H1 (cell line): ENCODE measurements around the gene STRN. TPM values are rescaled to one million over a fixed set of nuclear protein-coding genes. Genes with fewer than 3 reads are reported as not detected.

ENCODE experiments used
- CTCF ChIA-PET: fragments of 300-600 bp; sonication (Branson Sonifier 250); formaldehyde crosslinking; loops from one replicate; lab custom pipeline; 2021; ENCODE audit not compliant: partially characterized antibody; lab: Charles Lee
- POLR2A ChIA-PET: fragments of 300-600 bp; sonication (Branson Sonifier 250); formaldehyde crosslinking; loops from one replicate; lab custom pipeline; 2021; ENCODE audit warnings: inconsistent platforms; ENCODE audit not compliant: partially characterized antibody; lab: Charles Lee
- DNase-seq, 2 experiments: peaks; one replicate each; pipeline versions ENCODE4 v3.0.0 to v3.0.0-alpha.2; 2010 to 2022; ENCODE audit warnings: low spot score in 2 of 2, low read depth in 1 of 2, mixed read lengths in 1 of 2
- FAIRE-seq: peaks from 2 replicates; lab custom pipeline; 2011; peaks lifted over from hg19 to GRCh38; lab: Jason Lieb, UNC
- H2AFZ ChIP-seq: 2 replicates; pipeline ENCODE4 v1.8.1; 2012; ENCODE audit warnings: low read length, inconsistent platforms
- H2AK5ac ChIP-seq: 2 replicates; pipeline ENCODE4 v1.6.1; 2013; ENCODE audit warnings: low read depth, low read length
- H2BK120ac ChIP-seq: replicated peaks from 2 replicates; pipeline ENCODE3; 2013; ENCODE audit warnings: low read depth, low read length, inconsistent platforms
- H2BK12ac ChIP-seq: 2 replicates; pipeline ENCODE4 v1.6.1; 2013; ENCODE audit warnings: low read depth, low read length
- H2BK15ac ChIP-seq: 2 replicates; pipeline ENCODE4 v1.6.1; 2013; ENCODE audit warnings: low read length
- H2BK20ac ChIP-seq: 2 replicates; pipeline ENCODE4 v1.6.1; 2013; ENCODE audit warnings: low read length
- H2BK5ac ChIP-seq: 2 replicates; pipeline ENCODE4 v1.6.1; 2013; ENCODE audit warnings: low read depth, low read length
- H3K14ac ChIP-seq: 2 replicates; pipeline ENCODE4 v1.6.1; 2013; ENCODE audit warnings: inconsistent platforms; ENCODE audit not compliant: insufficient read length
- H3K18ac ChIP-seq: 2 replicates; pipeline ENCODE4 v1.6.1; 2013; ENCODE audit warnings: low read length; ENCODE audit errors: extremely low read depth
- H3K23ac ChIP-seq: 2 replicates; pipeline ENCODE4 v1.6.1; 2013; ENCODE audit warnings: inconsistent platforms; ENCODE audit not compliant: insufficient read length
- H3K23me2 ChIP-seq: 2 replicates; pipeline ENCODE4 v1.6.1; 2013; ENCODE audit warnings: low read depth, low read length
- H3K27ac ChIP-seq: 2 replicates; pipeline ENCODE4 v1.6.1; 2011; ENCODE audit warnings: low read depth, low read length, inconsistent platforms
- H3K27me3 ChIP-seq, 4 experiments: replicated peaks in 1 of 4; 1 replicate in 1 of 4; 2 replicates in 3 of 4; pipeline versions ENCODE4 v1.6.1 to v1.8.1; 2011 to 2013; ENCODE audit warnings: low read length in 3 of 4, mild to moderate bottlenecking in 3 of 4, inconsistent platforms in 2 of 4, mixed read lengths in 2 of 4, moderate library complexity in 1 of 4; ENCODE audit not compliant: control insufficient read depth in 3 of 4, insufficient read depth in 3 of 4; ENCODE audit errors: extremely low read depth in 1 of 4
- H3K36me3 ChIP-seq, 4 experiments: 2 replicates each; pipeline versions ENCODE4 v1.6.1 to v1.8.1; 2011 to 2013; ENCODE audit warnings: mild to moderate bottlenecking in 4 of 4, low read length in 3 of 4, moderate library complexity in 2 of 4, control low read depth in 1 of 4, inconsistent platforms in 1 of 4; ENCODE audit not compliant: insufficient read depth in 4 of 4, control insufficient read depth in 2 of 4
- H3K4ac ChIP-seq: replicated peaks from 2 replicates; pipeline ENCODE3; 2013; ENCODE audit warnings: low read length, low read depth, mixed read lengths, inconsistent platforms; ENCODE audit not compliant: insufficient read length
- H3K4me1 ChIP-seq, 4 experiments: replicated peaks in 1 of 4; 1 replicate in 1 of 4; 2 replicates in 3 of 4; pipeline versions ENCODE4 v1.6.1 to v1.8.1; 2011 to 2013; ENCODE audit warnings: low read length in 3 of 4, inconsistent platforms in 2 of 4, mixed read lengths in 1 of 4; ENCODE audit not compliant: insufficient read depth in 4 of 4, control insufficient read depth in 3 of 4
- H3K4me2 ChIP-seq, 2 experiments: 2 replicates each; pipeline versions ENCODE4 v1.6.1 to v1.8.1; 2011 to 2013; ENCODE audit warnings: low read depth in 2 of 2, low read length in 2 of 2, control low read depth in 1 of 2, inconsistent platforms in 1 of 2, mild to moderate bottlenecking in 1 of 2; ENCODE audit not compliant: insufficient read depth in 1 of 2
- H3K4me3 ChIP-seq, 4 experiments: fragments of 200-600, 300-600 bp in 1 of 4; sonication (generic), shearing (Covaris generic), sonication (Bioruptor Twin) in 1 of 4; 2 replicates each; pipeline versions ENCODE4 v1.5.1 to v1.8.1; 2011 to 2016; ENCODE audit warnings: low read length in 4 of 4, low read depth in 3 of 4, control low read depth in 2 of 4, inconsistent platforms in 2 of 4, mild to moderate bottlenecking in 2 of 4, mixed read lengths in 1 of 4, moderate library complexity in 1 of 4; ENCODE audit not compliant: insufficient read depth in 2 of 4; ENCODE audit errors: extremely low read depth in 1 of 4
- H3K56ac ChIP-seq: replicated peaks from 2 replicates; pipeline ENCODE3; 2013; ENCODE audit warnings: low read depth, mild to moderate bottlenecking, mixed read lengths, low read length, inconsistent platforms; ENCODE audit not compliant: insufficient read length
- H3K79me1 ChIP-seq: 2 replicates; pipeline ENCODE4 v1.6.1; 2013; ENCODE audit warnings: low read depth, low read length, control low read depth
- H3K79me2 ChIP-seq, 2 experiments: 2 replicates each; pipeline versions ENCODE4 v1.6.1 to v1.8.1; 2012 to 2013; ENCODE audit warnings: low read length in 2 of 2, mild to moderate bottlenecking in 2 of 2, inconsistent platforms in 1 of 2; ENCODE audit not compliant: insufficient read depth in 2 of 2, control insufficient read depth in 1 of 2
- H3K9ac ChIP-seq, 4 experiments: replicated peaks in 1 of 4; 1 replicate in 1 of 4; 2 replicates in 3 of 4; pipeline versions ENCODE4 v1.6.1 to v1.8.1; 2011 to 2013; ENCODE audit warnings: low read depth in 3 of 4, low read length in 3 of 4, control low read depth in 2 of 4, mild to moderate bottlenecking in 2 of 4, moderate library complexity in 2 of 4, inconsistent platforms in 1 of 4; ENCODE audit errors: extremely low read depth in 1 of 4
- H3K9me3 ChIP-seq, 2 experiments: 2 replicates each; pipeline versions ENCODE4 v1.6.1 to v1.8.1; 2012 to 2013; ENCODE audit warnings: mild to moderate bottlenecking in 2 of 2, moderate library complexity in 2 of 2, control low read depth in 1 of 2, inconsistent platforms in 1 of 2, low read depth in 1 of 2, low read length in 1 of 2, mixed read lengths in 1 of 2; ENCODE audit not compliant: insufficient read depth in 2 of 2
- H4K20me1 ChIP-seq, 2 experiments: replicated peaks in 1 of 2; 2 replicates each; pipeline versions ENCODE3 to v1.8.1; 2011 to 2013; ENCODE audit warnings: inconsistent platforms in 2 of 2, low read length in 2 of 2, mild to moderate bottlenecking in 1 of 2; ENCODE audit not compliant: insufficient read depth in 2 of 2, control insufficient read depth in 1 of 2
- H4K5ac ChIP-seq: 2 replicates; pipeline ENCODE4 v1.6.1; 2013; ENCODE audit warnings: low read length, low read depth, mixed read lengths, inconsistent platforms; ENCODE audit not compliant: insufficient read length
- H4K8ac ChIP-seq: 2 replicates; pipeline ENCODE4 v1.8.0; 2013; ENCODE audit warnings: mild to moderate bottlenecking, moderate library complexity, low read length, inconsistent platforms; ENCODE audit not compliant: insufficient read depth; ENCODE audit errors: extremely low read depth
- H4K91ac ChIP-seq: replicated peaks from 2 replicates; pipeline ENCODE3; 2013; ENCODE audit warnings: low read length, mixed read lengths, inconsistent platforms; ENCODE audit not compliant: insufficient read length
- ATF2 ChIP-seq: IDR thresholded peaks from 2 replicates; pipeline ENCODE4 v1.6.1; 2012; ENCODE audit warnings: low read length, inconsistent platforms
- BCL11A ChIP-seq, 2 experiments: IDR thresholded peaks; one replicate each; pipeline ENCODE4 v1.6.1; 2011; ENCODE audit warnings: low read depth in 2 of 2, low read length in 2 of 2, mild to moderate bottlenecking in 2 of 2
- BRCA1 ChIP-seq: IDR thresholded peaks from 2 replicates; pipeline ENCODE4 v1.6.1; 2012; ENCODE audit warnings: low read depth, low read length, improper control_type of control experiment
- CREB1 ChIP-seq: IDR thresholded peaks from 2 replicates; pipeline ENCODE4 v1.6.1; 2012; ENCODE audit warnings: inconsistent platforms
- EGR1 ChIP-seq: IDR thresholded peaks from 2 replicates; pipeline ENCODE4 v1.6.1; 2011; ENCODE audit warnings: low read depth, low read length, borderline replicate concordance
- EP300 ChIP-seq, 2 experiments: IDR thresholded peaks; 1 replicate in 1 of 2; 2 replicates in 1 of 2; pipeline ENCODE4 v1.6.1; 2011 to 2012; ENCODE audit warnings: low read depth in 2 of 2, low read length in 2 of 2, mild to moderate bottlenecking in 2 of 2, borderline replicate concordance in 1 of 2, inconsistent platforms in 1 of 2, moderate library complexity in 1 of 2
- EZH2 ChIP-seq: fragments of 200-600 bp; sonication (generic); IDR thresholded peaks from 2 replicates; pipeline ENCODE4 v1.7.1; 2012; ENCODE audit warnings: low read depth, mild to moderate bottlenecking, moderate library complexity, low read length, inconsistent platforms; ENCODE audit not compliant: severe bottlenecking
- FOSL1 ChIP-seq: IDR thresholded peaks from 2 replicates; pipeline ENCODE4 v1.6.1; 2011; ENCODE audit warnings: mild to moderate bottlenecking, low read depth, low read length, moderate library complexity; ENCODE audit not compliant: insufficient read depth
- HDAC6 ChIP-seq: IDR thresholded peaks from one replicate; pipeline ENCODE4 v1.7.1; 2012; ENCODE audit warnings: low read depth, mild to moderate bottlenecking, inconsistent platforms, low read length, moderate library complexity
- POLR2A ChIP-seq, 2 experiments: IDR thresholded peaks; 1 replicate in 1 of 2; 2 replicates in 1 of 2; pipeline ENCODE4 v1.6.1; 2011; ENCODE audit warnings: low read depth in 2 of 2, low read length in 2 of 2, mild to moderate bottlenecking in 2 of 2; ENCODE audit errors: control extremely low read depth in 1 of 2
- RBBP5 ChIP-seq: IDR thresholded peaks from 2 replicates; pipeline ENCODE4 v1.7.1; 2012; ENCODE audit warnings: low read depth, mild to moderate bottlenecking, inconsistent platforms, low read length, moderate library complexity, borderline replicate concordance
- SP1 ChIP-seq: IDR thresholded peaks from 2 replicates; pipeline ENCODE4 v1.6.1; 2011; ENCODE audit warnings: low read depth, low read length
- SP4 ChIP-seq: IDR thresholded peaks from 2 replicates; pipeline ENCODE4 v1.6.1; 2012; ENCODE audit warnings: low read length, inconsistent platforms
- TAF1 ChIP-seq: IDR thresholded peaks from 2 replicates; pipeline ENCODE4 v1.6.1; 2011; ENCODE audit warnings: mild to moderate bottlenecking, low read depth, low read length
- YY1 ChIP-seq: IDR thresholded peaks from 2 replicates; pipeline ENCODE4 v1.6.1; 2011; ENCODE audit warnings: low read depth, mild to moderate bottlenecking, low read length
- WGBS, 2 experiments: shearing (Covaris generic) in 1 of 2; methylation state at CpG; one replicate each; pipeline versions ENCODE4 v1.1.6 to v1.1.7; 2013 to 2015; ENCODE audit warnings: low lambda C conversion rate in 2 of 2, mixed read lengths in 2 of 2, inconsistent platforms in 1 of 2, low coverage in 1 of 2, missing lambda C conversion rate in 1 of 2; ENCODE audit not compliant: insufficient replicate concordance in 2 of 2, insufficient coverage in 1 of 2, insufficient read length in 1 of 2; ENCODE audit errors: extremely low coverage in 1 of 2, missing lambda C conversion rate in 1 of 2; 5-methylcytosine and 5-hydroxymethylcytosine counted together
- polyA plus RNA-seq, 7 experiments: library from polyadenylated mRNA; depleted of rRNA in 3 of 7; stranded (reverse) in 5 of 7; unstranded in 2 of 7; fragments of >200 nt in 5 of 7; fragments of 200-250 nt in 2 of 7; gene quantifications; 1 replicate in 5 of 7; 2 replicates in 1 of 7; 4 replicates in 1 of 7; pipeline versions ENCODE4 v1.2.1 to v1.2.3, GENCODE V29; 2011 to 2013; ENCODE audit warnings: missing spikeins in 2 of 7, mixed read lengths in 2 of 7
- total RNA-seq: library from RNA; stranded (reverse); fragmentation: NEBNext Ultra II Directional; extraction: Animal tissue kit (Norgen Biotek cat#: 25700); gene quantifications from 2 replicates; pipeline ENCODE4 v1.2.1, GENCODE V29; 2021

The STRN gene
- total and polyA plus RNA-seq, 2 of the 8 experiments (the other 6 are each of a cell fraction or from before 2014, with no cell fraction given), result 8.3 to 47.0 TPM

- Histone ChIP-seq H3K36me3 (peaks cover 0 to 27% (median 10%) of the 10 kb centered on the region in 4 experiments; a peak in 6 of 8 replicates), H4K91ac (no peak overlapping the region), H4K20me1 (no peaks in the 10 kb centered on the region), H3K9ac (no peak overlapping the region), H4K8ac (no peak overlapping the region), H2BK15ac (no peak overlapping the region), H4K5ac (no peak overlapping the region), H3K27me3 (no peaks in the 10 kb centered on the region), H3K56ac (no peak overlapping the region), H2AFZ (no peak overlapping the region), H3K4me1 (no peaks in the 10 kb centered on the region), H3K14ac (no peak overlapping the region), H3K23ac (no peak overlapping the region), H2BK5ac (no peak overlapping the region), H3K4ac (no peak overlapping the region), H2BK12ac (no peak overlapping the region), H3K4me3 (no peak overlapping the region), H3K79me1 (no peaks in the 10 kb centered on the region), H3K79me2 (no peaks in the 10 kb centered on the region), H2BK120ac (no peak overlapping the region), H3K23me2 (no peaks in the 10 kb centered on the region), H2BK20ac (no peak overlapping the region), H3K9me3 (no peaks in the 10 kb centered on the region), H3K27ac (no peak overlapping the region), H3K18ac (no peak overlapping the region), H2AK5ac (no peak overlapping the region), H3K4me2 (no peak overlapping the region)
- 93% methylated on average over 4 of the region's 4 CpGs; no CpG with 5 or more reads in 1 of the 2 experiments for WGBS, 2 experiments
- POLR2A ChIA-PET, result no interaction called here
- CTCF ChIA-PET, result no interaction called here
- DNase-seq (no peak), FAIRE-seq (no peak)
- TF ChIP-seq TAF1 (no peak), HDAC6 (no peak), BRCA1 (no peak), RBBP5 (no peak), EP300 (IDR thresholded peaks at IDR 0.05; ENCODE audit: borderline replicate concordance in 1 of 2, low read depth in 2 of 2, low read length in 2 of 2) (no peak), POLR2A (IDR thresholded peaks at IDR 0.05; ENCODE audit: control extremely low read depth in 1 of 2, low read depth in 2 of 2, low read length in 2 of 2) (no peak), EGR1 (no peak), ATF2 (no peak), BCL11A (IDR thresholded peaks at IDR 0.05; ENCODE audit: low read depth in 2 of 2, low read length in 2 of 2) (no peak), CREB1 (no peak), YY1 (no peak), EZH2 (no peak), SP1 (no peak), SP4 (no peak), FOSL1 (no peak)
Measured at GRCh38 chr2:36878429-36878828, 87.9 kb downstream of the STRN start.
